ENCODE measurements around the gene KDM6B. TPM values are rescaled to one million over a fixed set of nuclear protein-coding genes. Genes with fewer than 3 reads are reported as not detected.

The KDM6B gene
- total and polyA plus RNA-seq, 9 donors: 9.1 to 80.8 (median 53.5) TPM

GRCh38 chr17:7843257-7843535 lies 9.2 kb downstream of the KDM6B start:
- DNase-seq: no peak
- H3K4me1 ChIP-seq (ENCODE audit: insufficient read depth): peaks cover 17% of the 10 kb centered on the region
- H3K27me3 ChIP-seq: no peaks in the 10 kb centered on the region
- H3K27ac ChIP-seq: peak overlapping the region; percentile 81 to 90
- TF ChIP-seq POLR2A (IDR thresholded peaks at IDR 0.05) (no peak), EP300 (IDR thresholded peaks at IDR 0.05) (no peak)
- TF ChIP-seq, protein P1, sequence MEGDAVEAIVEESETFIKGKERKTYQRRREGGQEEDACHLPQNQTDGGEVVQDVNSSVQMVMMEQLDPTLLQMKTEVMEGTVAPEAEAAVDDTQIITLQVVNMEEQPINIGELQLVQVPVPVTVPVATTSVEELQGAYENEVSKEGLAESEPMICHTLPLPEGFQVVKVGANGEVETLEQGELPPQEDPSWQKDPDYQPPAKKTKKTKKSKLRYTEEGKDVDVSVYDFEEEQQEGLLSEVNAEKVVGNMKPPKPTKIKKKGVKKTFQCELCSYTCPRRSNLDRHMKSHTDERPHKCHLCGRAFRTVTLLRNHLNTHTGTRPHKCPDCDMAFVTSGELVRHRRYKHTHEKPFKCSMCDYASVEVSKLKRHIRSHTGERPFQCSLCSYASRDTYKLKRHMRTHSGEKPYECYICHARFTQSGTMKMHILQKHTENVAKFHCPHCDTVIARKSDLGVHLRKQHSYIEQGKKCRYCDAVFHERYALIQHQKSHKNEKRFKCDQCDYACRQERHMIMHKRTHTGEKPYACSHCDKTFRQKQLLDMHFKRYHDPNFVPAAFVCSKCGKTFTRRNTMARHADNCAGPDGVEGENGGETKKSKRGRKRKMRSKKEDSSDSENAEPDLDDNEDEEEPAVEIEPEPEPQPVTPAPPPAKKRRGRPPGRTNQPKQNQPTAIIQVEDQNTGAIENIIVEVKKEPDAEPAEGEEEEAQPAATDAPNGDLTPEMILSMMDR (IDR thresholded peaks at IDR 0.05): no peak
- no peaks in the 10 kb centered on the region for H3K9me3 ChIP-seq
- WGBS, 3 donors: 0 to 1% (median 1%) methylated on average over 17 of the region's 17 CpGs
- H3K4me3 ChIP-seq: peak overlapping the region; percentile 83
- intact Hi-C loops (cut with DNase I): loop anchor here in 1 of 4 donors (10.0 kb wide), 1 partner anchor 312 kb away; the partner anchor contains the start of gene PER1
- H3K36me3 ChIP-seq: no peaks in the 10 kb centered on the region

- DNase-seq: peak; percentile 72 to 87 (median 79)
- H3K9me3 ChIP-seq: no peaks in the 10 kb centered on the region
- H3K27me3 ChIP-seq: no peaks in the 10 kb centered on the region
- intact Hi-C loops (cut with DNase I): loop anchor here in 1 of 4 donors (10.0 kb wide), 1 partner anchor 311 kb away; the partner anchor contains the start of gene PER1
- TF ChIP-seq, protein P1 (IDR thresholded peaks at IDR 0.05): no peak
- TF ChIP-seq POLR2A (IDR thresholded peaks at IDR 0.05): peak; percentile 2
- TF ChIP-seq EP300 (IDR thresholded peaks at IDR 0.05): no peak
- H3K27ac ChIP-seq: peak overlapping the region; percentile 86 to 90
- H3K36me3 ChIP-seq: no peaks in the 10 kb centered on the region
- H3K4me3 ChIP-seq: peak overlapping the region; percentile 83
- 0 to 1% (median 1%) methylated on average over 55 to 61 of the region's 61 CpGs for WGBS, 3 donors
- H3K4me1 ChIP-seq (ENCODE audit: insufficient read depth): peaks cover 17% of the 10 kb centered on the region
Observed at GRCh38 chr17:7843536-7844291, 9.7 kb downstream of the KDM6B start.

DNA sequence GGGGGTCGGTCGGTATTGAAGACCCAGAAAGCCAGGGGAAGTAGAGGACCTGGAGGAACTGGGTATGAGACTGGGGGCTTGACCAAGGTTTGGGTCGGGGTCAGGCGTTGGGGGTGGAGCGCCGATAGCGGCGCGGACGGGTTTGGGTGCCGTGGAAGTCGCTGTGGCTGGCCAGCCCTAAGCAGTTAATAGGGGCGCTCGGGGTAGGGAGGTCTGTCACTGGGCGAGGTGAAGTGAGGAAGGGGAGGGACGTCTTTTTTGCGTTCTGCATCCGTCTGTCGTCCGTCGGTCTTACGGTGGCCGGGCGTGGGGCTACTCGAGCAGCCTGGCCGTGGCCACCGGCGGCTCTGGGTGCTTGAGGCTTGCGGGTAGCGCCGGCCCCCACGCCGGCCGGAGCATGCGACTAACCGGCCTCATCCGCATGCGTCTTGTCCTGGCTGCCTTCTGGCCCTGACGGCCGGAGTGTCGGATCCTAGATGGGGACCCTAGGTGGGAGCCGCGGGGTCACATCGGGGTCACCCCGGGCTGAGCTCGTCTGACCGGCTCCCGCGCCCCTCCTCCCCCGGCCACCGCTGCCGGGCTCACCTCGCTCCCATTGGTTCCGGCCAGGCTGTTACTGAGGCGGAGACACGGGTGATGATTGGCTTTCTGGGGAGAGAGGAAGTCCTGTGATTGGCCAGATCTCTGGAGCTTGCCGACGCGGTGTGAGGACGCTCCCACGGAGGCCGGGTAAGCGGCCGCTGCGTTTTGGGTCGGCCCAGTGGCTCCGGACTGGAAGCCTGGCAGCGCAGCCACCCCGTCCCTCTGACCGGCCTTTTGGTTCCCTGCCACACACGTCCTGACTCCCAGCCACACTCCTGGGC lies 10.5 kb downstream of the KDM6B start:
- peak; percentile 82 to 90 (median 87) for DNase-seq
- TF ChIP-seq POLR2A (IDR thresholded peaks at IDR 0.05) (peak; percentile 71), EP300 (IDR thresholded peaks at IDR 0.05) (no peak)
- TF ChIP-seq, protein P1 (IDR thresholded peaks at IDR 0.05): no peak
- Histone ChIP-seq H3K27ac (peak overlapping the region; percentile 86 to 90), H3K27me3 (no peaks in the 10 kb centered on the region), H3K4me3 (peak overlapping the region; percentile 83), H3K9me3 (no peaks in the 10 kb centered on the region), H3K4me1 (ENCODE audit: insufficient read depth) (peaks cover 9% of the 10 kb centered on the region), H3K36me3 (no peaks in the 10 kb centered on the region)
- intact Hi-C loops (cut with DNase I): loop anchor here in 1 of 4 donors (10.0 kb wide), 1 partner anchor 310 kb away; the partner anchor contains the start of gene PER1
- 0 to 1% (median 1%) methylated on average over 51 to 71 of the region's 71 CpGs for WGBS, 3 donors

DNA sequence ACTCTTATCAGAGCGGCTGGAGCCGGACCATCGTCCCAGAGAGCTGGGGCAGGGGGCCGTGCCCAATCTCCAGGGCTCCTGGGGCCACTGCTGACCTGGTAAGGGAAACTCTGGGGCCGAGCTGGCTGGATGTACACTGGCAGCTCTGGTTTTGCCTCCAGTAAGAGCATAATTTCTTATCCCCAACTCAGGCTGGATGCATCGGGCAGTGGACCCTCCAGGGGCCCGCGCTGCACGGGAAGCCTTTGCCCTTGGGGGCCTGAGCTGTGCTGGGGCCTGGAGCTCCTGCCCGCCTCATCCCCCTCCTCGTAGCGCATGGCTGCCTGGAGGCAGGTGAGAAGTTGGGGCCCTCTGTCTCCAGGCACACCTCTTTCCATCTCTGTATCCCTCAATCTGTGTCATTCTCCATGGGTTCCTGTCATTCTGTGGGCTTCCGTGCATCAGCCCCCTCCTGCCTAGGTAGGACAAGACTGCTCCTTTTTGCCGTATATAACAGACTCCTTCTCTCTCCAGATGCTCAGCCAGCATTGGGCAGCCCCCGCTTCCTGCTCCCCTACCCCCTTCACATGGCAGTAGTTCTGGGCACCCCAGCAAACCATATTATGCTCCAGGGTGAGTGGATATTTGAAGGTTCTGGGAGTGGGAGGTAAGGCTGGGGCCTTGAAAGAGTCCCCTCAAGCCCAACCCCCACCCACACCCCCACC lies 11.5 kb downstream of the KDM6B start:
- TF ChIP-seq, protein P1 (IDR thresholded peaks at IDR 0.05): no peak
- no peak for TF ChIP-seq EP300 (IDR thresholded peaks at IDR 0.05)
- no peak for TF ChIP-seq POLR2A (IDR thresholded peaks at IDR 0.05)
- peak in 3 of 5 donors; percentile 23 to 45 (median 38) for DNase-seq
- Histone ChIP-seq H3K27me3 (no peaks in the 10 kb centered on the region), H3K9me3 (no peaks in the 10 kb centered on the region), H3K4me1 (ENCODE audit: insufficient read depth) (peaks cover 8% of the 10 kb centered on the region), H3K4me3 (peak overlapping the region; percentile 83), H3K36me3 (no peaks in the 10 kb centered on the region), H3K27ac (peak overlapping the region; percentile 86 to 90)
- intact Hi-C loops (cut with DNase I): loop anchor here in 1 of 4 donors (10.0 kb wide), 1 partner anchor 309 kb away; the partner anchor contains the start of gene PER1
- WGBS, 3 donors: 62 to 70% (median 65%) methylated on average over 15 of the region's 15 CpGs
